Measurements from ENCODE around the gene HLA-E. TPM values are rescaled to one million over a fixed set of nuclear protein-coding genes. Genes with fewer than 3 reads are reported as not detected.
"Not testable (repeated sequence)": the region's sequence is repeated elsewhere in the genome, so short reads cannot be mapped to it uniquely, and the experiment has no call there.

Gene HLA-E
- total and polyA plus RNA-seq, 5 donors = 180 to 230 (median 216) TPM

GRCh38 chr6:30493643-30494250 lies 4.4 kb downstream of the HLA-E start:
- no peak for ATAC-seq
- Histone ChIP-seq H3K4me3 (ENCODE audit: low read length) (no peak overlapping the region), H3K27me3 (ENCODE audit: control insufficient read depth, insufficient read depth) (no peaks in the 10 kb centered on the region), H3K4me1 (ENCODE audit: control insufficient read depth, insufficient read depth, low read length) (no peaks in the 10 kb centered on the region), H3K27ac (ENCODE audit: low read length) (no peak overlapping the region), H3K9me3 (ENCODE audit: control insufficient read depth, low read length) (no peaks in the 10 kb centered on the region)
- no peak for DNase-seq
- WGBS = 71% methylated on average over 8 of the region's 8 CpGs
- intact Hi-C loops (cut with DNase I) = loop anchor here in 2 of 4 donors (5.0 kb wide), 1 partner anchor 39 kb away; no protein-coding TSS in a partner anchor

- ATAC-seq (no peak), DNase-seq (no peak)
- Histone ChIP-seq H3K27me3 (ENCODE audit: control insufficient read depth, insufficient read depth) (no peaks in the 10 kb centered on the region), H3K4me1 (ENCODE audit: control insufficient read depth, insufficient read depth, low read length) (no peaks in the 10 kb centered on the region), H3K27ac (ENCODE audit: low read length) (no peak overlapping the region), H3K4me3 (ENCODE audit: low read length) (no peak overlapping the region), H3K9me3 (ENCODE audit: control insufficient read depth, low read length) (no peaks in the 10 kb centered on the region)
- 81% methylated on average over 8 of the region's 8 CpGs for WGBS
- intact Hi-C loops (cut with DNase I) = loop anchor here in 2 of 4 donors (5.0 kb wide), 1 partner anchor 38 kb away; no protein-coding TSS in a partner anchor
These were observed 5.1 kb downstream of the HLA-E start for GRCh38 chr6:30494291-30494861.

- not testable (repeated sequence) for H3K27ac ChIP-seq (ENCODE audit: low read length); H3K4me1 ChIP-seq (ENCODE audit: control insufficient read depth, insufficient read depth, low read length)
These were observed 5.8 kb downstream of the HLA-E start for GRCh38 chr6:30495060-30495459.

GRCh38 chr6:30495993-30496392 lies 6.7 kb downstream of the HLA-E start:
- Histone ChIP-seq H3K27me3 (ENCODE audit: control insufficient read depth, insufficient read depth) (no peaks in the 10 kb centered on the region), H3K4me3 (ENCODE audit: low read length) (no peak overlapping the region), H3K4me1 (ENCODE audit: control insufficient read depth, insufficient read depth, low read length) (no peaks in the 10 kb centered on the region), H3K9me3 (ENCODE audit: control insufficient read depth, low read length) (no peaks in the 10 kb centered on the region), H3K27ac (ENCODE audit: low read length) (no peak overlapping the region)
- ATAC-seq = no peak
- no peak for DNase-seq
- 89% methylated on average over 4 of the region's 4 CpGs for WGBS
- intact Hi-C loops (cut with DNase I) = no loop called here

More at GRCh38 chr6:30495060-30495459, 5.8 kb downstream of the HLA-E start:
- H3K4me3 ChIP-seq (ENCODE audit: low read length); H3K27me3 ChIP-seq (ENCODE audit: control insufficient read depth, insufficient read depth); intact Hi-C loops (cut with DNase I); ATAC-seq; DNase-seq; H3K9me3 ChIP-seq (ENCODE audit: control insufficient read depth, low read length): not testable (repeated sequence)
- WGBS = 82% methylated on average over 4 of the region's 4 CpGs

GRCh38 chr6:30497261-30497599 lies 7.9 kb downstream of the HLA-E start:
- intact Hi-C loops (cut with DNase I); DNase-seq; H3K4me3 ChIP-seq (ENCODE audit: low read length); H3K4me1 ChIP-seq (ENCODE audit: control insufficient read depth, insufficient read depth, low read length); H3K27ac ChIP-seq (ENCODE audit: low read length); H3K27me3 ChIP-seq (ENCODE audit: control insufficient read depth, insufficient read depth); H3K9me3 ChIP-seq (ENCODE audit: control insufficient read depth, low read length); ATAC-seq: not testable (repeated sequence)
- 93% methylated on average over 5 of the region's 5 CpGs for WGBS

- ATAC-seq = no peak
- H3K27me3 ChIP-seq (ENCODE audit: control insufficient read depth, insufficient read depth) = no peaks in the 10 kb centered on the region
- H3K9me3 ChIP-seq (ENCODE audit: control insufficient read depth, low read length) = no peaks in the 10 kb centered on the region
- intact Hi-C loops (cut with DNase I) = no loop called here
- H3K4me1 ChIP-seq (ENCODE audit: control insufficient read depth, insufficient read depth, low read length) = no peaks in the 10 kb centered on the region
- no peak for DNase-seq
- no peak overlapping the region for H3K4me3 ChIP-seq (ENCODE audit: low read length)
- no peak overlapping the region for H3K27ac ChIP-seq (ENCODE audit: low read length)
- WGBS = 79% methylated on average over 3 of the region's 3 CpGs
These were observed 8.4 kb downstream of the HLA-E start for GRCh38 chr6:30497714-30498113.

- H3K9me3 ChIP-seq (ENCODE audit: control insufficient read depth, low read length); H3K27me3 ChIP-seq (ENCODE audit: control insufficient read depth, insufficient read depth); H3K4me1 ChIP-seq (ENCODE audit: control insufficient read depth, insufficient read depth, low read length); intact Hi-C loops (cut with DNase I); H3K4me3 ChIP-seq (ENCODE audit: low read length); ATAC-seq; H3K27ac ChIP-seq (ENCODE audit: low read length); DNase-seq: not testable (repeated sequence)
- 94% methylated on average over 37 of the region's 37 CpGs for WGBS
These were observed 9.4 kb downstream of the HLA-E start for GRCh38 chr6:30498705-30499104.

GRCh38 chr6:30500421-30501355 lies 11.4 kb downstream of the HLA-E start:
- Histone ChIP-seq H3K4me3 (ENCODE audit: low read length) (peak overlapping the region; percentile 15), H3K27me3 (ENCODE audit: control insufficient read depth, insufficient read depth) (no peaks in the 10 kb centered on the region), H3K4me1 (ENCODE audit: control insufficient read depth, insufficient read depth, low read length) (no peaks in the 10 kb centered on the region), H3K27ac (ENCODE audit: low read length) (peak overlapping the region; percentile 68), H3K9me3 (ENCODE audit: control insufficient read depth, low read length) (no peaks in the 10 kb centered on the region)
- ATAC-seq (peak; percentile 68 to 77), DNase-seq (no peak)
- 43% methylated on average over 10 of the region's 10 CpGs for WGBS
- intact Hi-C loops (cut with DNase I) = no loop called here

- 79% methylated on average over 5 of the region's 5 CpGs for WGBS
- no peak for ATAC-seq
- Histone ChIP-seq H3K4me3 (ENCODE audit: low read length) (no peak overlapping the region), H3K9me3 (ENCODE audit: control insufficient read depth, low read length) (no peaks in the 10 kb centered on the region), H3K4me1 (ENCODE audit: control insufficient read depth, insufficient read depth, low read length) (no peaks in the 10 kb centered on the region), H3K27ac (ENCODE audit: low read length) (no peak overlapping the region), H3K27me3 (ENCODE audit: control insufficient read depth, insufficient read depth) (no peaks in the 10 kb centered on the region)
- DNase-seq = no peak
- intact Hi-C loops (cut with DNase I) = no loop called here
These were observed 18.8 kb downstream of the HLA-E start for GRCh38 chr6:30507849-30508827.

- Histone ChIP-seq H3K4me3 (ENCODE audit: low read length) (no peak overlapping the region), H3K9me3 (ENCODE audit: control insufficient read depth, low read length) (no peaks in the 10 kb centered on the region), H3K27me3 (ENCODE audit: control insufficient read depth, insufficient read depth) (no peaks in the 10 kb centered on the region), H3K4me1 (ENCODE audit: control insufficient read depth, insufficient read depth, low read length) (no peaks in the 10 kb centered on the region), H3K27ac (ENCODE audit: low read length) (peak overlapping the region; percentile 7)
- intact Hi-C loops (cut with DNase I) = no loop called here
- ATAC-seq = peak in 1 of 2 donors; percentile 32
- WGBS = 41% methylated on average over 5 of the region's 5 CpGs
- DNase-seq = no peak
These were observed 19.8 kb downstream of the HLA-E start for GRCh38 chr6:30508890-30509736.

Measured in right cardiac atrium (tissue), 5 donors.